ENCODE data around the gene KCNAB1.

GRCh38 chr3:156465194-156465593, 344.8 kb downstream of the KCNAB1 start:
- TF ChIP-seq CTCF (conservative IDR thresholded peaks at IDR 0.05; ENCODE audit: low read length) (no peak), EZH2phosphoT487 (IDR thresholded peaks at IDR 0.05; ENCODE audit: borderline replicate concordance) (no peak)

Measured in Loucy (cell line).